NCI-H2196 (cell line): ENCODE data around the gene PIGR.

ENCODE experiments used
- DNase-seq: peaks from one replicate; lab custom pipeline; 2025; ENCODE audit not compliant: unreplicated experiment; lab: John Stamatoyannopoulos, UW

The PIGR gene

GRCh38 chr1:206911064-206911663 is 35.1 kb downstream of the PIGR start:
- peak; percentile 60 for DNase-seq

- DNase-seq, result peak; percentile 38
These were observed 36.4 kb downstream of the PIGR start for GRCh38 chr1:206909883-206910318.

GRCh38 chr1:206909161-206909882 is 36.9 kb downstream of the PIGR start:
- peak; percentile 97 for DNase-seq

GRCh38 chr1:206908038-206908437 is 38.2 kb downstream of the PIGR start:
- DNase-seq, result no peak

- DNase-seq, result no peak
These were observed 38.8 kb downstream of the PIGR start for GRCh38 chr1:206907304-206907991.

- no peak for DNase-seq
These were observed 40.7 kb downstream of the PIGR start for GRCh38 chr1:206905295-206906164.

- no peak for DNase-seq
These were observed 41.7 kb downstream of the PIGR start for GRCh38 chr1:206904423-206905142.

- DNase-seq, result no peak
These were observed 42.6 kb downstream of the PIGR start for GRCh38 chr1:206903687-206904086.

GRCh38 chr1:206902702-206903101 is 43.6 kb downstream of the PIGR start:
- no peak for DNase-seq

GRCh38 chr1:206901944-206902343 is 44.3 kb downstream of the PIGR start:
- DNase-seq, result no peak

GRCh38 chr1:206900149-206900548 is 46.1 kb downstream of the PIGR start:
- DNase-seq, result no peak

- DNase-seq, result no peak
These were observed 46.5 kb downstream of the PIGR start for GRCh38 chr1:206899717-206900116.

GRCh38 chr1:206898915-206899431 is 47.3 kb downstream of the PIGR start:
- DNase-seq, result no peak

- DNase-seq, result peak; percentile 51
These were observed 48.0 kb downstream of the PIGR start for GRCh38 chr1:206898089-206898914.

GRCh38 chr1:206897175-206897574 is 49.1 kb downstream of the PIGR start, which contains the start of gene IL24:
Gene IL24 (plus strand): TSS chr1:206897443. CDS start chr1:206897833, 390 bp downstream.
- no peak for DNase-seq

- no peak for DNase-seq
These were observed 50.0 kb downstream of the PIGR start for GRCh38 chr1:206896261-206896660.

- DNase-seq, result peak; percentile 80
These were observed 50.4 kb downstream of the PIGR start for GRCh38 chr1:206895837-206896242.

GRCh38 chr1:206895325-206895724 is 50.9 kb downstream of the PIGR start:
- DNase-seq, result peak; percentile 93

GRCh38 chr1:206893380-206893779 is 52.9 kb downstream of the PIGR start:
- no peak for DNase-seq
